Mesenteric fat pad (tissue), 1 donor: ENCODE data around the gene IFNL4. TPM values are rescaled to one million over a fixed set of nuclear protein-coding genes. Genes with fewer than 3 reads are reported as not detected.
"Not testable (repeated sequence)": the region's sequence is repeated elsewhere in the genome, so short reads cannot be mapped to it uniquely, and the experiment has no call there.

Experiments
- DNase-seq: peaks from one replicate; pipeline ENCODE4 v3.0.0-alpha.2; 2020; ENCODE audit warnings: low spot score
- long read RNA-seq: library from polyadenylated mRNA; unstranded; transcript quantifications from one replicate; pipeline ENCODE4 v2.0.0, GENCODE V29; 2020
- total RNA-seq: library from RNA; stranded (reverse); fragmentation: NEBNext Ultra II Directional; extraction: Animal tissue kit (Norgen Biotek cat#: 25700); gene quantifications from one replicate; pipeline ENCODE4 v1.2.1, GENCODE V29; 2021
- donor health status: DM: yes; HTN: yes; CAD: no.

The IFNL4 gene
- total RNA-seq, result not detected
- long read RNA-seq, result 0 reads

GRCh38 chr19:39248806-39249205 lies at the start of gene IFNL4:
Gene IFNL4 (minus strand): TSS chr19:39248856.
- DNase-seq, result no peak

GRCh38 chr19:39297931-39298634 lies 49.4 kb upstream of the IFNL4 start:
- DNase-seq, result no peak

- DNase-seq, result no peak
Observed at GRCh38 chr19:39296906-39297305, 48.2 kb upstream of the IFNL4 start.

GRCh38 chr19:39296055-39296645 lies 47.5 kb upstream of the IFNL4 start, which contains the start of gene IFNL1:
Gene IFNL1 (plus strand): TSS chr19:39296407. CDS start chr19:39296422, 15 bp downstream.
- DNase-seq, result no peak

GRCh38 chr19:39293394-39293793 lies 44.7 kb upstream of the IFNL4 start:
- no peak for DNase-seq

GRCh38 chr19:39284032-39284431 lies 35.4 kb upstream of the IFNL4 start:
- no peak for DNase-seq

GRCh38 chr19:39282021-39282420 lies 33.4 kb upstream of the IFNL4 start:
- no peak for DNase-seq

- no peak for DNase-seq
Observed at GRCh38 chr19:39277598-39277997, 28.9 kb upstream of the IFNL4 start.

- DNase-seq, result no peak
Observed at GRCh38 chr19:39276740-39277139, 28.1 kb upstream of the IFNL4 start.

- no peak for DNase-seq
Observed at GRCh38 chr19:39275578-39275977, 26.9 kb upstream of the IFNL4 start.

GRCh38 chr19:39273859-39274258 lies 25.2 kb upstream of the IFNL4 start:
- peak; percentile 26 for DNase-seq

GRCh38 chr19:39270036-39270871 lies 21.6 kb upstream of the IFNL4 start:
- peak; percentile 47 for DNase-seq

- DNase-seq, result peak; percentile 80
Observed at GRCh38 chr19:39269369-39269768, 20.7 kb upstream of the IFNL4 start.

GRCh38 chr19:39268531-39269223 lies 20.0 kb upstream of the IFNL4 start:
- DNase-seq, result peak; percentile 65

GRCh38 chr19:39268085-39268484 lies 19.4 kb upstream of the IFNL4 start, which contains the start of gene IFNL2:
Gene IFNL2 (plus strand): TSS chr19:39268396. CDS start chr19:39268569, 173 bp downstream.
- DNase-seq, result not testable (repeated sequence)

GRCh38 chr19:39265321-39265916 lies 16.8 kb upstream of the IFNL4 start:
- no peak for DNase-seq

- no peak for DNase-seq
Observed at GRCh38 chr19:39264306-39265290, 15.9 kb upstream of the IFNL4 start.

GRCh38 chr19:39263912-39264305 lies 15.3 kb upstream of the IFNL4 start:
- DNase-seq, result no peak

GRCh38 chr19:39262496-39262895 lies 13.8 kb upstream of the IFNL4 start:
- no peak for DNase-seq

GRCh38 chr19:39261704-39262103 lies 13.0 kb upstream of the IFNL4 start:
- no peak for DNase-seq
